HG02884 (cell line): ENCODE data around the gene BOD1L1.

Source experiments
- ATAC-seq: cut with Tn5 transposase; IDR thresholded peaks from one replicate; pipeline ENCODE4 v1.9.1; 2021; ENCODE audit warnings: mild to moderate bottlenecking, moderate library complexity; ENCODE audit not compliant: unreplicated experiment

BOD1L1 gene

GRCh38 chr4:13527192-13527980 lies 100.1 kb downstream of the BOD1L1 start:
- peak; percentile 20 for ATAC-seq

- ATAC-seq: no peak
These were observed 100.9 kb downstream of the BOD1L1 start for GRCh38 chr4:13526658-13527057.

GRCh38 chr4:13525606-13526281 lies 101.8 kb downstream of the BOD1L1 start:
- no peak for ATAC-seq

- no peak for ATAC-seq
These were observed 102.9 kb downstream of the BOD1L1 start for GRCh38 chr4:13524504-13525243.

GRCh38 chr4:13523591-13524503 lies 103.7 kb downstream of the BOD1L1 start:
- ATAC-seq: no peak

GRCh38 chr4:13523105-13523477 lies 104.4 kb downstream of the BOD1L1 start:
- no peak for ATAC-seq

GRCh38 chr4:13522282-13523104 lies 105.0 kb downstream of the BOD1L1 start:
- no peak for ATAC-seq

GRCh38 chr4:13521047-13521446 lies 106.5 kb downstream of the BOD1L1 start:
- ATAC-seq: no peak
